Smooth muscle cell (in vitro differentiated cells): Measurements from ENCODE around the gene PPEF1. TPM values are rescaled to one million over a fixed set of nuclear protein-coding genes. Genes with fewer than 3 reads are reported as not detected.

Experiments
- DNase-seq: peaks from one replicate; lab custom pipeline; 2025; ENCODE audit not compliant: unreplicated experiment; lab: John Stamatoyannopoulos, UW
- H2AFZ ChIP-seq: fragments of 200-600 bp; sonication (generic); 2 replicates; pipeline ENCODE4 v1.6.0; 2016; ENCODE audit warnings: antibody characterized with exemption, low read depth, mild to moderate bottlenecking
- H3F3A ChIP-seq: fragments of 200-600 bp; sonication (generic); 2 replicates; pipeline ENCODE4 v1.6.0; 2017; ENCODE audit warnings: antibody characterized with exemption, low read depth
- H3K27ac ChIP-seq: fragments of 200-600 bp; sonication (generic); 2 replicates; pipeline ENCODE4 v1.5.1; 2016; ENCODE audit warnings: low read depth, mild to moderate bottlenecking
- H3K27me3 ChIP-seq: fragments of 200-600 bp; sonication (generic); 2 replicates; pipeline ENCODE4 v1.6.1; 2016; ENCODE audit warnings: low read depth, mild to moderate bottlenecking
- H3K36me3 ChIP-seq: fragments of 200-600 bp; sonication (generic); 2 replicates; pipeline ENCODE4 v1.5.1; 2016; ENCODE audit warnings: low read depth
- H3K4me1 ChIP-seq: fragments of 200-600 bp; sonication (generic); 2 replicates; pipeline ENCODE4 v1.5.1; 2016; ENCODE audit warnings: low read depth
- H3K4me2 ChIP-seq: fragments of 200-600 bp; sonication (generic); 2 replicates; pipeline ENCODE4 v1.6.0; 2016; ENCODE audit warnings: mild to moderate bottlenecking
- H3K4me3 ChIP-seq: fragments of 200-600 bp; sonication (generic); 2 replicates; pipeline ENCODE4 v1.5.1; 2016; ENCODE audit warnings: mild to moderate bottlenecking
- H3K79me2 ChIP-seq: fragments of 200-600 bp; sonication (generic); 2 replicates; pipeline ENCODE4 v1.6.0; 2016; ENCODE audit warnings: low read depth, mild to moderate bottlenecking
- H3K9ac ChIP-seq: fragments of 200-600 bp; sonication (generic); 2 replicates; pipeline ENCODE4 v1.6.0; 2016; ENCODE audit warnings: low read depth
- H3K9me3 ChIP-seq: fragments of 200-600 bp; sonication (generic); replicated peaks from 2 replicates; pipeline ENCODE4 v1.5.1; 2016; ENCODE audit warnings: low read depth
- H4K20me1 ChIP-seq: fragments of 200-600 bp; sonication (generic); 2 replicates; pipeline ENCODE4 v1.6.0; 2016; ENCODE audit warnings: low read depth
- CTCF ChIP-seq: fragments of 200-600 bp; sonication (generic); IDR thresholded peaks from 2 replicates; pipeline ENCODE4 v1.5.1; 2017; ENCODE audit warnings: borderline replicate concordance, mild to moderate bottlenecking, antibody characterized with exemption; ENCODE audit not compliant: insufficient read depth, poor library complexity, severe bottlenecking
- WGBS: methylation state at CpG from one replicate; pipeline ENCODE4 v1.1.7; 2016; ENCODE audit warnings: low lambda C conversion rate; 5-methylcytosine and 5-hydroxymethylcytosine counted together
- polyA plus RNA-seq: library from polyadenylated mRNA; unstranded; fragments of >200 nt; fragmentation: Nextera tagmentation; extraction: Ambion mirVana; gene quantifications from 2 replicates; pipeline ENCODE4 v1.2.1, GENCODE V29; 2016
- total RNA-seq: library from RNA; depleted of rRNA; stranded (reverse); fragments of >200 nt; gene quantifications from 2 replicates; pipeline ENCODE4 v1.2.3, GENCODE V29; 2014

Gene PPEF1
- total and polyA plus RNA-seq, 2 experiments from 2014 or later: 0.32 to 0.40 TPM

DNA sequence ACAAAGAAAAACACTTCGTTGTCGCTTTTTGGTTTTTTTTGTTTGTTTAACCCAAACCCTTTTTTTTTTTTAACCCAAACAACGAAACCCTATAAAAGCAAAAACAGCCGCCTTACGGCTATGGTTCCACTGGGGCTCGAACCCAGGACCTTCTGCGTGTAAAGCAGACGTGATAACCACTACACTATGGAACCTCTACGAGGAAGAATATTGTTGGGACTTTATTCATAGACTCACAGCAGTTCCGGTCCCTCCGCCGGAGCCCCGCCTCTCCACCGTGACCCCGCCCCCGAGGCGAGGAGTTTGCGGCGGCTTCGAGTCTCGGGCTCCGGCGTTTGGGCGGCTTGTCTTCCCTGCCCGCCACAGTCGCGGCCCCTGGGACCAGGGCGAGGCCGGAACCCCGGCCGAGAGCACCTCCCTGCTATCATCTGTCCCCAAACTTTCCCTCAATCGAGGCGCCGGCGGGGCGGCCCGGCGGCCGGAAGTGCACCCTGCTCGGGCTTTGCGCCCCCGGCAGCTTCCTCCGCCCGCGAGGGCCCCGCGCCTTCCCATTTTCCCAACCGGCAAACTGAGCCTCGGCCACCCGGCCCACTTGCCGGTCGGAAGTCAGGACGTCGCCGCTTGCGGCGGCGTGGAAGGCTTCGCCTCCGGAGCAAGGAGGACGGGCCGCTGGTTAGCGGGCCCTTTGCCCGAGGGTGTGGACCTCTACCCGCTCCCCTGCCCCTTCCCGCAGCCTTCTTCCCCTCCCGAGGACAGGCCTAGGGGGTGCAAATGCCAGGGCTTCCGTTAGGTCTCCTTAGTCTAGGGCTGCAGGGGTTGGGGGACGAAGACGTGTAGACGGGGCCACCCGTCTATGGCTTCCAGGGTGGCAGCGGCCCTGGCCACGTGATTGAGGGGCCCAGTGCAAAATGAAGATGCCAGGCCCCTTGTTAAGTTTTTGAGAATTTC lies 32.4 kb upstream of the PPEF1 start:
- Histone ChIP-seq H3K27ac (peak overlapping the region; percentile 31), H4K20me1 (no peaks in the 10 kb centered on the region), H2AFZ (peak overlapping the region; percentile 87), H3K79me2 (no peaks in the 10 kb centered on the region), H3K9me3 (no peaks in the 10 kb centered on the region), H3K4me2 (peak overlapping the region; percentile 84), H3F3A (no peaks in the 10 kb centered on the region), H3K4me1 (no peaks in the 10 kb centered on the region), H3K9ac (peak overlapping the region; percentile 68), H3K4me3 (peak overlapping the region; percentile 69), H3K36me3 (no peaks in the 10 kb centered on the region), H3K27me3 (no peaks in the 10 kb centered on the region)
- DNase-seq: peak; percentile 30
- TF ChIP-seq CTCF: no peak
- WGBS: 50% methylated on average over 61 of the region's 74 CpGs

GRCh38 chrX:18676050-18676449 lies 31.4 kb upstream of the PPEF1 start:
- H3K4me2 ChIP-seq: no peak overlapping the region
- TF ChIP-seq CTCF: no peak
- no peaks in the 10 kb centered on the region for H3K4me1 ChIP-seq
- H4K20me1 ChIP-seq: no peaks in the 10 kb centered on the region
- DNase-seq: no peak
- no peaks in the 10 kb centered on the region for H3K36me3 ChIP-seq
- H3K27me3 ChIP-seq: no peaks in the 10 kb centered on the region
- H3K9ac ChIP-seq: no peak overlapping the region
- H3K9me3 ChIP-seq: no peaks in the 10 kb centered on the region
- no peak overlapping the region for H2AFZ ChIP-seq
- H3K79me2 ChIP-seq: no peaks in the 10 kb centered on the region
- no peaks in the 10 kb centered on the region for H3F3A ChIP-seq
- no peak overlapping the region for H3K4me3 ChIP-seq
- 80% methylated on average over 10 of the region's 10 CpGs for WGBS
- no peak overlapping the region for H3K27ac ChIP-seq

- H3K9ac ChIP-seq: no peak overlapping the region
- no peak overlapping the region for H3K4me2 ChIP-seq
- no peaks in the 10 kb centered on the region for H3K27me3 ChIP-seq
- H3K9me3 ChIP-seq: no peaks in the 10 kb centered on the region
- DNase-seq: no peak
- H4K20me1 ChIP-seq: no peaks in the 10 kb centered on the region
- H3K36me3 ChIP-seq: no peaks in the 10 kb centered on the region
- H3K4me3 ChIP-seq: no peak overlapping the region
- peak; percentile 24 for TF ChIP-seq CTCF
- no peaks in the 10 kb centered on the region for H3K4me1 ChIP-seq
- 56% methylated on average over 11 of the region's 11 CpGs for WGBS
- H2AFZ ChIP-seq: no peak overlapping the region
- H3K79me2 ChIP-seq: no peaks in the 10 kb centered on the region
- no peak overlapping the region for H3K27ac ChIP-seq
- no peaks in the 10 kb centered on the region for H3F3A ChIP-seq
Observed at GRCh38 chrX:18676470-18676869, 31.0 kb upstream of the PPEF1 start.
